HL-60/S4 (cell line): ENCODE results near the gene APLP2.

Experiments used
- in situ Hi-C: fragments of 300-500 bp; cut with MboI; formaldehyde crosslinking; loops from 2 replicates; pipeline ENCODE4 v1.14.3; 2022; ENCODE audit warnings: low sequenced_read_pairs

Gene APLP2

GRCh38 chr11:130114281-130114680 lies 44.6 kb downstream of the APLP2 start:
- in situ Hi-C loops, result no loop called here

GRCh38 chr11:130114726-130115125 lies 45.0 kb downstream of the APLP2 start:
- in situ Hi-C loops, result no loop called here

- in situ Hi-C loops, result no loop called here
These were observed 45.5 kb downstream of the APLP2 start for GRCh38 chr11:130115218-130115617.

GRCh38 chr11:130118165-130118564 lies 48.5 kb downstream of the APLP2 start:
- in situ Hi-C loops, result no loop called here

GRCh38 chr11:130118636-130119387 lies 49.1 kb downstream of the APLP2 start:
- in situ Hi-C loops, result no loop called here

- in situ Hi-C loops, result no loop called here
These were observed 50.4 kb downstream of the APLP2 start for GRCh38 chr11:130120045-130120444.

GRCh38 chr11:130121445-130121978 lies 51.8 kb downstream of the APLP2 start:
- in situ Hi-C loops, result no loop called here

- in situ Hi-C loops, result no loop called here
These were observed 52.5 kb downstream of the APLP2 start for GRCh38 chr11:130122141-130122575.

- in situ Hi-C loops, result no loop called here
These were observed 53.8 kb downstream of the APLP2 start for GRCh38 chr11:130123414-130124040.

- in situ Hi-C loops, result no loop called here
These were observed 54.4 kb downstream of the APLP2 start for GRCh38 chr11:130124096-130124495.

- in situ Hi-C loops, result no loop called here
These were observed 55.9 kb downstream of the APLP2 start for GRCh38 chr11:130125638-130126037.

GRCh38 chr11:130126516-130126915 lies 56.8 kb downstream of the APLP2 start:
- in situ Hi-C loops, result no loop called here

GRCh38 chr11:130127509-130127908 lies 57.8 kb downstream of the APLP2 start:
- in situ Hi-C loops, result no loop called here

GRCh38 chr11:130128626-130129025 lies 58.9 kb downstream of the APLP2 start:
- in situ Hi-C loops, result no loop called here

- in situ Hi-C loops, result loop anchor here (5.0 to 10.0 kb wide), 2 partner anchors 125 to 208 kb away; partner anchors contain the start of gene PRDM10
These were observed 60.2 kb downstream of the APLP2 start for GRCh38 chr11:130129922-130130321.

- in situ Hi-C loops, result loop anchor here (5.0 to 10.0 kb wide), 2 partner anchors 127 to 210 kb away; partner anchors contain the start of gene PRDM10
These were observed 62.5 kb downstream of the APLP2 start for GRCh38 chr11:130131961-130132850.

GRCh38 chr11:130133716-130134115 lies 64.0 kb downstream of the APLP2 start:
- in situ Hi-C loops, result loop anchor here (5.0 to 10.0 kb wide), 2 partner anchors 129 to 211 kb away; partner anchors contain the start of gene PRDM10

GRCh38 chr11:130136107-130136506 lies 66.4 kb downstream of the APLP2 start:
- in situ Hi-C loops, result loop anchor here (10.0 kb wide), 1 partner anchor 131 kb away; the partner anchor contains the start of gene PRDM10

- in situ Hi-C loops, result loop anchor here (10.0 kb wide), 1 partner anchor 133 kb away; the partner anchor contains the start of gene PRDM10
These were observed 68.3 kb downstream of the APLP2 start for GRCh38 chr11:130137999-130138398.

- in situ Hi-C loops, result loop anchor here (10.0 kb wide), 1 partner anchor 135 kb away; the partner anchor contains the start of gene PRDM10
These were observed 69.7 kb downstream of the APLP2 start for GRCh38 chr11:130139401-130139800.
